A673 (cell line): ENCODE results near the gene CYP19A1. TPM values are rescaled to one million over a fixed set of nuclear protein-coding genes. Genes with fewer than 3 reads are reported as not detected.

Experiments
- BruUV-seq: library from RNA; stranded (reverse); fragments of 400-500 nt; replicated peaks from 2 replicates; lab custom pipeline; 2021; lab: Mats Ljungman, UMichigan
- CTCF ChIA-PET: fragments of 300-600 bp; sonication (Branson Sonifier 250); formaldehyde crosslinking; loops from one replicate; lab custom pipeline; 2022; ENCODE audit warnings: antibody characterized with exemption; lab: Charles Lee
- POLR2A ChIA-PET: fragments of 300-600 bp; sonication (Branson Sonifier 250); formaldehyde crosslinking; loops from one replicate; lab custom pipeline; 2022; ENCODE audit warnings: antibody characterized with exemption; ENCODE audit not compliant: low non-redundant PET; lab: Charles Lee
- DNase-seq: peaks from one replicate; pipeline ENCODE4 v3.0.0-alpha.2; 2015; ENCODE audit warnings: low spot score
- H3K27ac ChIP-seq: fragments of 200-600 bp; sonication (generic); 2 replicates; pipeline ENCODE4 v1.5.1; 2016; ENCODE audit warnings: mixed run types, low read depth, mild to moderate bottlenecking, mixed read lengths, antibody characterized with exemption, low read length; ENCODE audit not compliant: poor library complexity, severe bottlenecking
- H3K27me3 ChIP-seq: fragments of 200-600 bp; sonication (generic); replicated peaks from 2 replicates; pipeline ENCODE4 v1.6.1; 2017; ENCODE audit warnings: mixed run types, low read depth, mild to moderate bottlenecking, mixed read lengths, antibody characterized with exemption, low read length; ENCODE audit not compliant: insufficient read depth, poor library complexity
- H3K36me3 ChIP-seq: fragments of 200-600 bp; sonication (generic); 2 replicates; pipeline ENCODE4 v1.6.1; 2016; ENCODE audit warnings: mixed run types, mild to moderate bottlenecking, mixed read lengths, antibody characterized with exemption, low read length; ENCODE audit not compliant: insufficient read depth, poor library complexity, severe bottlenecking
- H3K4me1 ChIP-seq: fragments of 200-600 bp; sonication (generic); 2 replicates; pipeline ENCODE4 v1.6.1; 2017; ENCODE audit warnings: mixed run types, mild to moderate bottlenecking, mixed read lengths, antibody characterized with exemption, low read length; ENCODE audit not compliant: insufficient read depth, poor library complexity, severe bottlenecking
- H3K4me3 ChIP-seq: fragments of 200-600 bp; sonication (generic); 2 replicates; pipeline ENCODE4 v1.5.1; 2016; ENCODE audit warnings: low read depth, mixed run types, mild to moderate bottlenecking, mixed read lengths, low read length; ENCODE audit not compliant: poor library complexity, severe bottlenecking
- H3K9me3 ChIP-seq: fragments of 200-600 bp; sonication (generic); 2 replicates; pipeline ENCODE4 v1.6.1; 2016; ENCODE audit warnings: mixed run types, low read depth, mild to moderate bottlenecking, mixed read lengths, antibody characterized with exemption, low read length; ENCODE audit not compliant: poor library complexity, severe bottlenecking
- EZH2 ChIP-seq: fragments of 200-600 bp; sonication (generic); IDR thresholded peaks from 2 replicates; pipeline ENCODE4 v1.6.1; 2017; ENCODE audit warnings: borderline replicate concordance, low read depth, mild to moderate bottlenecking, mixed read lengths, antibody characterized with exemption, low read length; ENCODE audit not compliant: poor library complexity, severe bottlenecking
- intact Hi-C: fragments of 100-400 bp; cut with micrococcal nuclease; formaldehyde crosslinking; loops from one replicate; pipeline ENCODE4 v1.10.0; 2022; ENCODE audit not compliant: unreplicated experiment
- total RNA-seq: library from RNA; stranded (reverse); gene quantifications from 2 replicates; pipeline ENCODE4 v1.2.3, GENCODE V29; 2021
- TF ChIP-seq, protein P1 (sequence below): fragments of 300-800, 200-600 bp; sonication (generic); conservative IDR thresholded peaks from 2 replicates; pipeline ENCODE4 v1.5.1; 2017; ENCODE audit warnings: low read depth, mild to moderate bottlenecking, antibody characterized with exemption, low read length, moderate library complexity, mixed read lengths

The CYP19A1 gene
- total RNA-seq, 1 experiment from 2014 or later, result 0.80 TPM

DNA sequence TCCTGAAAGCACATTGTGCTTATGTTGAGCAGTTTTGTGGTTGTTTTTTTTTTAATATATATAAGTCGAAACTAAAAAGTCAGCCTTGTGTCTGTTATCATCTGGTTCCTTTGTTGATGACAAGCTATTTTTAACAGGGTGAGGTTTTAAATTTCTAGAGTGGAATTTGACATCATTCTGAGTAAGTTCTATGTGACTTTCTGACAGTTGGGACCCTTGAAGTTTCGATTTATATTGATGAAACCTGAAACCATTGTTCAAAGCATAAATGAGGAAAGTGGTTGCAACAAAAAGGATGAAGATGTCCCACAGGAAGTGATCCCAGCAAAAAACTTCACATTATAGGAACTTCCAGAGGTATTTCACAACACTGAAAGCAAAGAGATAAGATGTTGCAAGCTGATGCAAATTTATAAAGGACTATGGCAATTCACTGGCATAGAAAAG is 94.0 kb downstream of the CYP19A1 start:
- DNase-seq, result peak; percentile 17
- no TSS peak for BruUV-seq
- Histone ChIP-seq H3K36me3 (no peaks in the 10 kb centered on the region), H3K27ac (no peak overlapping the region), H3K4me3 (no peak overlapping the region), H3K4me1 (no peaks in the 10 kb centered on the region), H3K27me3 (no peaks in the 10 kb centered on the region), H3K9me3 (no peaks in the 10 kb centered on the region)
- POLR2A ChIA-PET, result no interaction called here
- TF ChIP-seq, protein P1, sequence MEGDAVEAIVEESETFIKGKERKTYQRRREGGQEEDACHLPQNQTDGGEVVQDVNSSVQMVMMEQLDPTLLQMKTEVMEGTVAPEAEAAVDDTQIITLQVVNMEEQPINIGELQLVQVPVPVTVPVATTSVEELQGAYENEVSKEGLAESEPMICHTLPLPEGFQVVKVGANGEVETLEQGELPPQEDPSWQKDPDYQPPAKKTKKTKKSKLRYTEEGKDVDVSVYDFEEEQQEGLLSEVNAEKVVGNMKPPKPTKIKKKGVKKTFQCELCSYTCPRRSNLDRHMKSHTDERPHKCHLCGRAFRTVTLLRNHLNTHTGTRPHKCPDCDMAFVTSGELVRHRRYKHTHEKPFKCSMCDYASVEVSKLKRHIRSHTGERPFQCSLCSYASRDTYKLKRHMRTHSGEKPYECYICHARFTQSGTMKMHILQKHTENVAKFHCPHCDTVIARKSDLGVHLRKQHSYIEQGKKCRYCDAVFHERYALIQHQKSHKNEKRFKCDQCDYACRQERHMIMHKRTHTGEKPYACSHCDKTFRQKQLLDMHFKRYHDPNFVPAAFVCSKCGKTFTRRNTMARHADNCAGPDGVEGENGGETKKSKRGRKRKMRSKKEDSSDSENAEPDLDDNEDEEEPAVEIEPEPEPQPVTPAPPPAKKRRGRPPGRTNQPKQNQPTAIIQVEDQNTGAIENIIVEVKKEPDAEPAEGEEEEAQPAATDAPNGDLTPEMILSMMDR, result no peak
- TF ChIP-seq EZH2, result no peak
- intact Hi-C loops, result no loop called here
- CTCF ChIA-PET, result no interaction called here

DNA sequence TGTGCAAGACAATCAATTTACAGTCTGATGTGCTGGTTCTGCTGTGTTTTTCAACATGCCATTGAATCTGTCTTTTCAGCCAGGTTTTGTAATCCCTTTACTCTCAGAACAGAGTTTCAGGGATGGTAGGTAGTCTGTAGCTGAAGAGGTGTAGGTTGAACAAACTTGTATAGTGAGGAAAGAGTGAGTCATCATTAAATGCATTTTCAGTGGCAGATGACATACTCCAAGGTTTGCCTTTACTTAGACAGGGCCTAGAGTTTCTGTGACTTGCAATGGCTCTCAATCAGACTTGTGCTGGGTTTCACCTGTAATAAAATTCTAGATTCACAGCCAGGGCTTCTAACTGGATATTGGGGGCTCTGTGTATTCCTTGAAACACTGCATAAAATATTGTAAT is 94.6 kb downstream of the CYP19A1 start:
- ChIA-PET CTCF (no interaction called here), POLR2A (no interaction called here)
- no TSS peak for BruUV-seq
- Histone ChIP-seq H3K27me3 (no peaks in the 10 kb centered on the region), H3K36me3 (no peaks in the 10 kb centered on the region), H3K4me3 (no peak overlapping the region), H3K9me3 (no peaks in the 10 kb centered on the region), H3K4me1 (no peaks in the 10 kb centered on the region), H3K27ac (no peak overlapping the region)
- DNase-seq, result no peak
- intact Hi-C loops, result no loop called here
- no peak for TF ChIP-seq EZH2
- TF ChIP-seq, protein P1, result no peak

- no peaks in the 10 kb centered on the region for H3K36me3 ChIP-seq
- DNase-seq, result no peak
- intact Hi-C loops, result no loop called here
- no peaks in the 10 kb centered on the region for H3K27me3 ChIP-seq
- no peaks in the 10 kb centered on the region for H3K4me1 ChIP-seq
- ChIA-PET CTCF (no interaction called here), POLR2A (no interaction called here)
- TF ChIP-seq EZH2, result no peak
- TF ChIP-seq, protein P1, result no peak
- BruUV-seq, result no TSS peak
- no peaks in the 10 kb centered on the region for H3K9me3 ChIP-seq
- no peak overlapping the region for H3K27ac ChIP-seq
- H3K4me3 ChIP-seq, result no peak overlapping the region
Measured at GRCh38 chr15:51240066-51240465, 98.3 kb downstream of the CYP19A1 start.
